A673 (cell line): ENCODE measurements around the gene UTP3.

Experiments used
- EZH2 ChIP-seq: fragments of 200-600 bp; sonication (generic); IDR thresholded peaks from 2 replicates; pipeline ENCODE4 v1.6.1; 2017; ENCODE audit warnings: borderline replicate concordance, low read depth, mild to moderate bottlenecking, mixed read lengths, antibody characterized with exemption, low read length; ENCODE audit not compliant: poor library complexity, severe bottlenecking
- TF ChIP-seq, protein P1 (sequence below): fragments of 300-800, 200-600 bp; sonication (generic); conservative IDR thresholded peaks from 2 replicates; pipeline ENCODE4 v1.5.1; 2017; ENCODE audit warnings: low read depth, mild to moderate bottlenecking, antibody characterized with exemption, low read length, moderate library complexity, mixed read lengths

DNA sequence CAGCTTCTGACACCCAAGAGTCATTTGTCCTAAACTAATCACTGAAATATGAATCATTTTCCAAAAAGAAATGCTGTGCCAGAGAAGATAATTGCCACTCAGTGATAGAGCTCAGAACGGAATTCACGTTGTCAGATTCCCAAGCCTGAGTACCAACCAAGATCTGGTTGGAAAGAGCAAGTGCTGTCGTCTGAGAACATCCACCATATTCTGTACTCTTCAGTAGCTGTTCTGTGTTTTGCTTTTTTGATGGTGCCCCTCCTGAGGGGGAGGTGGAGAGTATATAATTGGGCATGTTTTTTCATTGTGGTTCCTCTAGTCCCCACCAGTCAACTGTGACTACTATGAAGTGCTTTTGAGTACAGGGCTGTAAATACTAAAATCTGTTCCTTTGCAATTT is 46.6 kb downstream of the UTP3 start:
- TF ChIP-seq, protein P1, sequence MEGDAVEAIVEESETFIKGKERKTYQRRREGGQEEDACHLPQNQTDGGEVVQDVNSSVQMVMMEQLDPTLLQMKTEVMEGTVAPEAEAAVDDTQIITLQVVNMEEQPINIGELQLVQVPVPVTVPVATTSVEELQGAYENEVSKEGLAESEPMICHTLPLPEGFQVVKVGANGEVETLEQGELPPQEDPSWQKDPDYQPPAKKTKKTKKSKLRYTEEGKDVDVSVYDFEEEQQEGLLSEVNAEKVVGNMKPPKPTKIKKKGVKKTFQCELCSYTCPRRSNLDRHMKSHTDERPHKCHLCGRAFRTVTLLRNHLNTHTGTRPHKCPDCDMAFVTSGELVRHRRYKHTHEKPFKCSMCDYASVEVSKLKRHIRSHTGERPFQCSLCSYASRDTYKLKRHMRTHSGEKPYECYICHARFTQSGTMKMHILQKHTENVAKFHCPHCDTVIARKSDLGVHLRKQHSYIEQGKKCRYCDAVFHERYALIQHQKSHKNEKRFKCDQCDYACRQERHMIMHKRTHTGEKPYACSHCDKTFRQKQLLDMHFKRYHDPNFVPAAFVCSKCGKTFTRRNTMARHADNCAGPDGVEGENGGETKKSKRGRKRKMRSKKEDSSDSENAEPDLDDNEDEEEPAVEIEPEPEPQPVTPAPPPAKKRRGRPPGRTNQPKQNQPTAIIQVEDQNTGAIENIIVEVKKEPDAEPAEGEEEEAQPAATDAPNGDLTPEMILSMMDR, result no peak
- TF ChIP-seq EZH2, result no peak
